ENCODE results near the gene FXR1. TPM values are rescaled to one million over a fixed set of nuclear protein-coding genes. Genes with fewer than 3 reads are reported as not detected.

Gene FXR1
- total and polyA plus RNA-seq, 2 of the 13 experiments (the other 11 are each of a cell fraction or from before 2014, with no cell fraction given) = 104 to 132 TPM

GRCh38 chr3:180989291-180990163, 77.1 kb downstream of the FXR1 start, which contains the start of gene DNAJC19 (continued):
- TF ChIP-seq, protein P1, sequence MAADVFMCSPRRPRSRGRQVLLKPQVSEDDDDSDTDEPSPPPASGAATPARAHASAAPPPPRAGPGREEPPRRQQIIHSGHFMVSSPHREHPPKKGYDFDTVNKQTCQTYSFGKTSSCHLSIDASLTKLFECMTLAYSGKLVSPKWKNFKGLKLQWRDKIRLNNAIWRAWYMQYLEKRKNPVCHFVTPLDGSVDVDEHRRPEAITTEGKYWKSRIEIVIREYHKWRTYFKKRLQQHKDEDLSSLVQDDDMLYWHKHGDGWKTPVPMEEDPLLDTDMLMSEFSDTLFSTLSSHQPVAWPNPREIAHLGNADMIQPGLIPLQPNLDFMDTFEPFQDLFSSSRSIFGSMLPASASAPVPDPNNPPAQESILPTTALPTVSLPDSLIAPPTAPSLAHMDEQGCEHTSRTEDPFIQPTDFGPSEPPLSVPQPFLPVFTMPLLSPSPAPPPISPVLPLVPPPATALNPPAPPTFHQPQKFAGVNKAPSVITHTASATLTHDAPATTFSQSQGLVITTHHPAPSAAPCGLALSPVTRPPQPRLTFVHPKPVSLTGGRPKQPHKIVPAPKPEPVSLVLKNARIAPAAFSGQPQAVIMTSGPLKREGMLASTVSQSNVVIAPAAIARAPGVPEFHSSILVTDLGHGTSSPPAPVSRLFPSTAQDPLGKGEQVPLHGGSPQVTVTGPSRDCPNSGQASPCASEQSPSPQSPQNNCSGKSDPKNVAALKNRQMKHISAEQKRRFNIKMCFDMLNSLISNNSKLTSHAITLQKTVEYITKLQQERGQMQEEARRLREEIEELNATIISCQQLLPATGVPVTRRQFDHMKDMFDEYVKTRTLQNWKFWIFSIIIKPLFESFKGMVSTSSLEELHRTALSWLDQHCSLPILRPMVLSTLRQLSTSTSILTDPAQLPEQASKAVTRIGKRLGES (CRISPR knock-in tag; IDR thresholded peaks at IDR 0.05; ENCODE audit: borderline replicate concordance) = no peak
- TF ChIP-seq ZNF264 (CRISPR knock-in tag; IDR thresholded peaks at IDR 0.05) (no peak), ZNF530 (CRISPR knock-in tag; IDR thresholded peaks at IDR 0.05; ENCODE audit: low read depth) (no peak), CTCF (CRISPR knock-in tag; IDR thresholded peaks at IDR 0.05) (peak; percentile 29; the same call in 1 of the 2 replicates), DNMT3B (CRISPR knock-in tag; conservative IDR thresholded peaks at IDR 0.05) (peak; percentile 88; the same call in 1 of the 2 replicates), ZNF879 (CRISPR knock-in tag; IDR thresholded peaks at IDR 0.05) (no peak), KLF13 (CRISPR knock-in tag; IDR thresholded peaks at IDR 0.05) (no peak), ZBTB20 (CRISPR knock-in tag; IDR thresholded peaks at IDR 0.05; ENCODE audit: borderline replicate concordance, low read depth) (no peak), ZNF777 (CRISPR knock-in tag; IDR thresholded peaks at IDR 0.05) (no peak), PHF5A (CRISPR knock-in tag; IDR thresholded peaks at IDR 0.05; ENCODE audit: low read depth, unreplicated experiment) (no peak), PREB (CRISPR knock-in tag; IDR thresholded peaks at IDR 0.05) (no peak), CHCHD3 (CRISPR knock-in tag; IDR thresholded peaks at IDR 0.05) (no peak)
- TF ChIP-seq, protein P2, sequence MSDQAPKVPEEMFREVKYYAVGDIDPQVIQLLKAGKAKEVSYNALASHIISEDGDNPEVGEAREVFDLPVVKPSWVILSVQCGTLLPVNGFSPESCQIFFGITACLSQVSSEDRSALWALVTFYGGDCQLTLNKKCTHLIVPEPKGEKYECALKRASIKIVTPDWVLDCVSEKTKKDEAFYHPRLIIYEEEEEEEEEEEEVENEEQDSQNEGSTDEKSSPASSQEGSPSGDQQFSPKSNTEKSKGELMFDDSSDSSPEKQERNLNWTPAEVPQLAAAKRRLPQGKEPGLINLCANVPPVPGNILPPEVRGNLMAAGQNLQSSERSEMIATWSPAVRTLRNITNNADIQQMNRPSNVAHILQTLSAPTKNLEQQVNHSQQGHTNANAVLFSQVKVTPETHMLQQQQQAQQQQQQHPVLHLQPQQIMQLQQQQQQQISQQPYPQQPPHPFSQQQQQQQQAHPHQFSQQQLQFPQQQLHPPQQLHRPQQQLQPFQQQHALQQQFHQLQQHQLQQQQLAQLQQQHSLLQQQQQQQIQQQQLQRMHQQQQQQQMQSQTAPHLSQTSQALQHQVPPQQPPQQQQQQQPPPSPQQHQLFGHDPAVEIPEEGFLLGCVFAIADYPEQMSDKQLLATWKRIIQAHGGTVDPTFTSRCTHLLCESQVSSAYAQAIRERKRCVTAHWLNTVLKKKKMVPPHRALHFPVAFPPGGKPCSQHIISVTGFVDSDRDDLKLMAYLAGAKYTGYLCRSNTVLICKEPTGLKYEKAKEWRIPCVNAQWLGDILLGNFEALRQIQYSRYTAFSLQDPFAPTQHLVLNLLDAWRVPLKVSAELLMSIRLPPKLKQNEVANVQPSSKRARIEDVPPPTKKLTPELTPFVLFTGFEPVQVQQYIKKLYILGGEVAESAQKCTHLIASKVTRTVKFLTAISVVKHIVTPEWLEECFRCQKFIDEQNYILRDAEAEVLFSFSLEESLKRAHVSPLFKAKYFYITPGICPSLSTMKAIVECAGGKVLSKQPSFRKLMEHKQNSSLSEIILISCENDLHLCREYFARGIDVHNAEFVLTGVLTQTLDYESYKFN (CRISPR knock-in tag; conservative IDR thresholded peaks at IDR 0.05) = peak; percentile 64
- TF ChIP-seq, protein P3, sequence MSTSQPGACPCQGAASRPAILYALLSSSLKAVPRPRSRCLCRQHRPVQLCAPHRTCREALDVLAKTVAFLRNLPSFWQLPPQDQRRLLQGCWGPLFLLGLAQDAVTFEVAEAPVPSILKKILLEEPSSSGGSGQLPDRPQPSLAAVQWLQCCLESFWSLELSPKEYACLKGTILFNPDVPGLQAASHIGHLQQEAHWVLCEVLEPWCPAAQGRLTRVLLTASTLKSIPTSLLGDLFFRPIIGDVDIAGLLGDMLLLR (CRISPR knock-in tag; IDR thresholded peaks at IDR 0.05) = peak; percentile 88
- TF ChIP-seq, protein P4, sequence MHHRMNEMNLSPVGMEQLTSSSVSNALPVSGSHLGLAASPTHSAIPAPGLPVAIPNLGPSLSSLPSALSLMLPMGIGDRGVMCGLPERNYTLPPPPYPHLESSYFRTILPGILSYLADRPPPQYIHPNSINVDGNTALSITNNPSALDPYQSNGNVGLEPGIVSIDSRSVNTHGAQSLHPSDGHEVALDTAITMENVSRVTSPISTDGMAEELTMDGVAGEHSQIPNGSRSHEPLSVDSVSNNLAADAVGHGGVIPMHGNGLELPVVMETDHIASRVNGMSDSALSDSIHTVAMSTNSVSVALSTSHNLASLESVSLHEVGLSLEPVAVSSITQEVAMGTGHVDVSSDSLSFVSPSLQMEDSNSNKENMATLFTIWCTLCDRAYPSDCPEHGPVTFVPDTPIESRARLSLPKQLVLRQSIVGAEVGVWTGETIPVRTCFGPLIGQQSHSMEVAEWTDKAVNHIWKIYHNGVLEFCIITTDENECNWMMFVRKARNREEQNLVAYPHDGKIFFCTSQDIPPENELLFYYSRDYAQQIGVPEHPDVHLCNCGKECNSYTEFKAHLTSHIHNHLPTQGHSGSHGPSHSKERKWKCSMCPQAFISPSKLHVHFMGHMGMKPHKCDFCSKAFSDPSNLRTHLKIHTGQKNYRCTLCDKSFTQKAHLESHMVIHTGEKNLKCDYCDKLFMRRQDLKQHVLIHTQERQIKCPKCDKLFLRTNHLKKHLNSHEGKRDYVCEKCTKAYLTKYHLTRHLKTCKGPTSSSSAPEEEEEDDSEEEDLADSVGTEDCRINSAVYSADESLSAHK (CRISPR knock-in tag; IDR thresholded peaks at IDR 0.05; ENCODE audit: borderline replicate concordance) = no peak
